Gastrocnemius medialis (tissue), 4 donors: ENCODE results near the gene ITPRIP. TPM values are rescaled to one million over a fixed set of nuclear protein-coding genes. Genes with fewer than 3 reads are reported as not detected.

Experiments
- ATAC-seq, 2 donors: fragments of 150-250 bp; one replicate each; pipeline ENCODE4 v1.9.1; 2016
- DNase-seq, 2 donors: peaks; one replicate each; pipeline ENCODE4 v3.0.0-alpha.2; 2019
- H3K27ac ChIP-seq, 4 donors: fragments of 200-600 bp; sonication (generic); 1 replicate in 1 of 4; 2 replicates in 3 of 4; pipeline ENCODE4 v1.5.1; 2016 to 2018; ENCODE audit warnings: mild to moderate bottlenecking in 2 of 4, moderate library complexity in 1 of 4
- H3K27me3 ChIP-seq, 3 donors: fragments of 200-600 bp; sonication (generic) in 2 of 3; 1 replicate in 1 of 3; 2 replicates in 2 of 3; pipeline versions ENCODE4 v1.5.1 to v1.6.0; 2016 to 2019; ENCODE audit warnings: mild to moderate bottlenecking in 1 of 3, moderate library complexity in 1 of 3
- H3K36me3 ChIP-seq, 2 donors: fragments of 200-600 bp; sonication (generic) in 1 of 2; one replicate each; pipeline ENCODE4 v1.5.1; 2017 to 2018
- H3K4me1 ChIP-seq, 2 donors: fragments of 200-600 bp; sonication (generic) in 1 of 2; one replicate each; pipeline ENCODE4 v1.5.1; 2016 to 2017; ENCODE audit warnings: mild to moderate bottlenecking in 2 of 2
- H3K4me3 ChIP-seq, 4 donors: fragments of 200-600 bp; sonication (generic) in 3 of 4; 1 replicate in 1 of 4; 2 replicates in 3 of 4; pipeline ENCODE4 v1.5.1; 2016 to 2019; ENCODE audit warnings: mild to moderate bottlenecking in 2 of 4
- H3K9me3 ChIP-seq, 3 donors: fragments of 200-600 bp; sonication (generic) in 2 of 3; 1 replicate in 1 of 3; 2 replicates in 2 of 3; pipeline ENCODE4 v1.5.1; 2016 to 2019
- POLR2A ChIP-seq, 2 donors: fragments of 450-650 bp; IDR thresholded peaks; one replicate each; pipeline ENCODE4 v1.6.1; 2017; ENCODE audit warnings: antibody characterized with exemption in 2 of 2, mild to moderate bottlenecking in 2 of 2, moderate library complexity in 2 of 2
- in situ Hi-C, 4 donors: fragments of 200-750 bp; cut with MboI; loops; one replicate each; pipeline versions ENCODE4 v1.15.0 to v1.8.0; 2017; ENCODE audit warnings: low sequenced_read_pairs in 4 of 4
- intact Hi-C: fragments of 100-400 bp; cut with DNase I; formaldehyde crosslinking; loops from one replicate; pipeline ENCODE4 v1.15.1; 2023; ENCODE audit warnings: low total_unique reads
- total RNA-seq, 4 donors: library from RNA; depleted of rRNA; stranded (reverse); fragments of >200 nt; gene quantifications; one replicate each; pipeline versions ENCODE4 v1.1.0 to v1.2.3, GENCODE V29; 2016
- TF ChIP-seq, protein P1 (sequence below), 5 experiments: fragments of 450-650 bp in 3 of 5; fragments of 200-600 bp in 2 of 5; sonication (generic) in 2 of 5; IDR thresholded peaks in 4 of 5; conservative IDR thresholded peaks in 1 of 5; 1 replicate in 4 of 5; 2 replicates in 1 of 5; pipeline ENCODE4 v1.5.1; 2016 to 2019; ENCODE audit warnings: antibody characterized with exemption in 5 of 5, mild to moderate bottlenecking in 3 of 5, moderate library complexity in 3 of 5

The ITPRIP gene
- total RNA-seq, 4 donors from 2014 or later = 5.0 to 19.9 (median 7.9) TPM

- no peak for TF ChIP-seq POLR2A (IDR thresholded peaks at IDR 0.05)
- TF ChIP-seq, protein P1, sequence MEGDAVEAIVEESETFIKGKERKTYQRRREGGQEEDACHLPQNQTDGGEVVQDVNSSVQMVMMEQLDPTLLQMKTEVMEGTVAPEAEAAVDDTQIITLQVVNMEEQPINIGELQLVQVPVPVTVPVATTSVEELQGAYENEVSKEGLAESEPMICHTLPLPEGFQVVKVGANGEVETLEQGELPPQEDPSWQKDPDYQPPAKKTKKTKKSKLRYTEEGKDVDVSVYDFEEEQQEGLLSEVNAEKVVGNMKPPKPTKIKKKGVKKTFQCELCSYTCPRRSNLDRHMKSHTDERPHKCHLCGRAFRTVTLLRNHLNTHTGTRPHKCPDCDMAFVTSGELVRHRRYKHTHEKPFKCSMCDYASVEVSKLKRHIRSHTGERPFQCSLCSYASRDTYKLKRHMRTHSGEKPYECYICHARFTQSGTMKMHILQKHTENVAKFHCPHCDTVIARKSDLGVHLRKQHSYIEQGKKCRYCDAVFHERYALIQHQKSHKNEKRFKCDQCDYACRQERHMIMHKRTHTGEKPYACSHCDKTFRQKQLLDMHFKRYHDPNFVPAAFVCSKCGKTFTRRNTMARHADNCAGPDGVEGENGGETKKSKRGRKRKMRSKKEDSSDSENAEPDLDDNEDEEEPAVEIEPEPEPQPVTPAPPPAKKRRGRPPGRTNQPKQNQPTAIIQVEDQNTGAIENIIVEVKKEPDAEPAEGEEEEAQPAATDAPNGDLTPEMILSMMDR (IDR thresholded peaks at IDR 0.05 in 4 of 5, conservative IDR thresholded peaks at IDR 0.05 in 1 of 5) = no peak
- no peak overlapping the region for H3K27ac ChIP-seq
- intact Hi-C loops (no loop called here), in situ Hi-C loops (no loop called here)
- no peaks in the 10 kb centered on the region for H3K9me3 ChIP-seq
- no peaks in the 10 kb centered on the region for H3K27me3 ChIP-seq
- DNase-seq (no peak), ATAC-seq (no peak)
- peaks cover 0 to 14% of the 10 kb centered on the region in 2 donors for H3K36me3 ChIP-seq
- H3K4me3 ChIP-seq = no peak overlapping the region
- no peaks in the 10 kb centered on the region for H3K4me1 ChIP-seq
These were observed 36.3 kb upstream of the ITPRIP start for GRCh38 chr10:104374591-104374990.

- H3K27ac ChIP-seq = no peak overlapping the region
- no peak overlapping the region for H3K4me3 ChIP-seq
- ATAC-seq (no peak), DNase-seq (no peak)
- no peaks in the 10 kb centered on the region for H3K27me3 ChIP-seq
- in situ Hi-C loops = no loop called here
- intact Hi-C loops = no loop called here
- H3K36me3 ChIP-seq = peaks cover 0 to 14% of the 10 kb centered on the region in 2 donors
- no peaks in the 10 kb centered on the region for H3K4me1 ChIP-seq
- TF ChIP-seq, protein P1 (IDR thresholded peaks at IDR 0.05 in 4 of 5, conservative IDR thresholded peaks at IDR 0.05 in 1 of 5) = no peak
- no peak for TF ChIP-seq POLR2A (IDR thresholded peaks at IDR 0.05)
- no peaks in the 10 kb centered on the region for H3K9me3 ChIP-seq
These were observed 33.5 kb upstream of the ITPRIP start for GRCh38 chr10:104371753-104372152.

DNA sequence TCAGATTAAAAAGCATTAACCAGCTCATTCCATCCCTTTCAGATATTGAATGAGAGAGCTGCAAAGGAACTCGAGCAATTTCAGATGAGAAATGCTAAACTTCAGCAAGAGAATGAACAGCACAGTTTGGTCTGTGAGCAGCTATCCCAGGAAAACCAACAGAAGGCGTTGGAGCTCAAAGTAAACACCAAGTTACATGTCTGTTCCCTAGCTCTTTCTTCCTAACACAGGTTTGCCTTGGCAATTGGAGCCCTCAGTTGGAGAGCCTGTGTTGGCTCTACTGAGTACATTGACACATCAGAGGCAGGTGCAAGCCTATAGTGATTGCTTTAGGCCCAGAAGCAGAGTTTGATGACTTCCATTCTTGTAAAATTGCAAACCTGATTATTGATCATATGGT, 30.1 kb upstream of the ITPRIP start:
- Histone ChIP-seq H3K36me3 (peaks cover 0 to 14% of the 10 kb centered on the region in 2 donors), H3K27ac (no peak overlapping the region), H3K4me1 (no peaks in the 10 kb centered on the region), H3K9me3 (no peaks in the 10 kb centered on the region), H3K4me3 (no peak overlapping the region), H3K27me3 (no peaks in the 10 kb centered on the region)
- no peak for ATAC-seq
- in situ Hi-C loops = no loop called here
- intact Hi-C loops = no loop called here
- no peak for TF ChIP-seq POLR2A (IDR thresholded peaks at IDR 0.05)
- TF ChIP-seq, protein P1 (IDR thresholded peaks at IDR 0.05 in 4 of 5, conservative IDR thresholded peaks at IDR 0.05 in 1 of 5) = no peak
- DNase-seq = no peak

- no peak for ATAC-seq
- intact Hi-C loops (no loop called here), in situ Hi-C loops (no loop called here)
- no peak overlapping the region for H3K27ac ChIP-seq
- peaks cover 0 to 14% of the 10 kb centered on the region in 2 donors for H3K36me3 ChIP-seq
- no peak overlapping the region for H3K4me3 ChIP-seq
- TF ChIP-seq, protein P1 (IDR thresholded peaks at IDR 0.05 in 4 of 5, conservative IDR thresholded peaks at IDR 0.05 in 1 of 5) = no peak
- TF ChIP-seq POLR2A (IDR thresholded peaks at IDR 0.05) = no peak
- H3K4me1 ChIP-seq = no peaks in the 10 kb centered on the region
- no peaks in the 10 kb centered on the region for H3K9me3 ChIP-seq
- no peaks in the 10 kb centered on the region for H3K27me3 ChIP-seq
- DNase-seq = no peak
These were observed 29.6 kb upstream of the ITPRIP start for GRCh38 chr10:104367904-104368303.

DNA sequence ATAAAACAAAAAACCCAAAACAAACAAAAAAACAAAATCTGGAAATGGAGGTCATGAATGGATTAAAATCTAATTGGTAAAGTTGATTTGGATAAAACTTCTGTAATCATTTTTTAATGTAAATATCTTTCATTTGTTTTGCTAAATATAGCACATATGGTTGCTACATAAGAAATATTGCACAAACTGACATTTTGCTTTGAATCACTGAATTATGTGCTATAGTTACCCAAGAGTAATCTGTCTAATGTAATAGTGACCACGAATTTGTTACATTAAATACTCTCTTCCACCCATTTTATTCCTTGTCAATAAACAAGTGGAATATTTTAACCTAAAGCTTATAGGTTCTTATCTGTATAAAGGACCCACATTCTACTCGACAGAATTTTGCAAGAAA, 21.5 kb upstream of the ITPRIP start:
- in situ Hi-C loops = no loop called here

More for the DNA sequence above, 21.5 kb upstream of the ITPRIP start:
- ATAC-seq (no peak), DNase-seq (no peak)
- Histone ChIP-seq H3K9me3 (no peaks in the 10 kb centered on the region), H3K27ac (no peak overlapping the region), H3K4me1 (no peaks in the 10 kb centered on the region), H3K27me3 (no peaks in the 10 kb centered on the region), H3K4me3 (no peak overlapping the region), H3K36me3 (no peaks in the 10 kb centered on the region)
- no peak for TF ChIP-seq POLR2A (IDR thresholded peaks at IDR 0.05)
- TF ChIP-seq, protein P1 (IDR thresholded peaks at IDR 0.05 in 4 of 5, conservative IDR thresholded peaks at IDR 0.05 in 1 of 5) = no peak
- intact Hi-C loops = no loop called here
